ENCODE results near the gene RPS19BP1. TPM values are rescaled to one million over a fixed set of nuclear protein-coding genes. Genes with fewer than 3 reads are reported as not detected.

Gene RPS19BP1
- total RNA-seq, 2 donors from 2014 or later, result 61.4 to 111 TPM

DNA sequence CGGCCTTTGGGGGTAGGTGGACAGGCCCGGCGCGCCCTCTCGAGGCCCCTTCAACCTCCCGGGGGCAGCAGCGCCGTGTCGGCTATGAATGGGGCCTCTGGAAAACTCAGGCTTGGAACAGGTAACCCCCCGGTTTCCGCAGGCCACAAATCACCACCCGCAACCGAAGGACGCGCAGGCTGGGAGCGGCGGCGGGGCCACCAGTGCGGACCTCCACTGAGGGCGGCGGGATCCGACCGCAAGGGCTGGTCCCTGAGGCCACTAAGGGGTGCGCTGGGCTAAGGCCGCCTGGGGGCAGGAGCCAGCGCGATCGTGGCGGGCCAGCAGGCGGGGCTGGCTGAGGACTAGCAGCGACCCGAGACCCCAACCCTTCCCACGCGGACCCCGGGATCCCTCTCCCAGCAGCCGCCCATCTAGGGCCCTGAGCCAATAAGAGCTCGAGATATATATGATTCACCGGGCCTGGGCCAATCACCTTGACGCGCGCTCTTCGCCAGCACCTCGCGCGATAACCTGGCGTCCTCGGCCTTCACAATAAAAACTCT lies 12.8 kb downstream of the RPS19BP1 start:
- peak overlapping the region; percentile 90 to 96 for H3K9ac ChIP-seq (ENCODE audit: low read depth in 2 of 2, low read length in 2 of 2)
- peak overlapping the region; percentile 96 for H3K27ac ChIP-seq
- H3K27me3 ChIP-seq, result no peaks in the 10 kb centered on the region
- TF ChIP-seq, protein P1, sequence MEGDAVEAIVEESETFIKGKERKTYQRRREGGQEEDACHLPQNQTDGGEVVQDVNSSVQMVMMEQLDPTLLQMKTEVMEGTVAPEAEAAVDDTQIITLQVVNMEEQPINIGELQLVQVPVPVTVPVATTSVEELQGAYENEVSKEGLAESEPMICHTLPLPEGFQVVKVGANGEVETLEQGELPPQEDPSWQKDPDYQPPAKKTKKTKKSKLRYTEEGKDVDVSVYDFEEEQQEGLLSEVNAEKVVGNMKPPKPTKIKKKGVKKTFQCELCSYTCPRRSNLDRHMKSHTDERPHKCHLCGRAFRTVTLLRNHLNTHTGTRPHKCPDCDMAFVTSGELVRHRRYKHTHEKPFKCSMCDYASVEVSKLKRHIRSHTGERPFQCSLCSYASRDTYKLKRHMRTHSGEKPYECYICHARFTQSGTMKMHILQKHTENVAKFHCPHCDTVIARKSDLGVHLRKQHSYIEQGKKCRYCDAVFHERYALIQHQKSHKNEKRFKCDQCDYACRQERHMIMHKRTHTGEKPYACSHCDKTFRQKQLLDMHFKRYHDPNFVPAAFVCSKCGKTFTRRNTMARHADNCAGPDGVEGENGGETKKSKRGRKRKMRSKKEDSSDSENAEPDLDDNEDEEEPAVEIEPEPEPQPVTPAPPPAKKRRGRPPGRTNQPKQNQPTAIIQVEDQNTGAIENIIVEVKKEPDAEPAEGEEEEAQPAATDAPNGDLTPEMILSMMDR (IDR thresholded peaks at IDR 0.05), result no peak
- peak overlapping the region; percentile 83 for H3K4me3 ChIP-seq
- H3K4me1 ChIP-seq, result peaks cover 9% of the 10 kb centered on the region
- H3K36me3 ChIP-seq, result peaks cover 4% of the 10 kb centered on the region
- intact Hi-C loops (cut with DNase I), result loop anchor here (5.0 to 10.0 kb wide), 3 partner anchors 122 to 345 kb away; partner anchors contain the start of genes RPL3 and TAB1
- H3K9me3 ChIP-seq, result no peaks in the 10 kb centered on the region
- peak; percentile 97 for DNase-seq

DNA sequence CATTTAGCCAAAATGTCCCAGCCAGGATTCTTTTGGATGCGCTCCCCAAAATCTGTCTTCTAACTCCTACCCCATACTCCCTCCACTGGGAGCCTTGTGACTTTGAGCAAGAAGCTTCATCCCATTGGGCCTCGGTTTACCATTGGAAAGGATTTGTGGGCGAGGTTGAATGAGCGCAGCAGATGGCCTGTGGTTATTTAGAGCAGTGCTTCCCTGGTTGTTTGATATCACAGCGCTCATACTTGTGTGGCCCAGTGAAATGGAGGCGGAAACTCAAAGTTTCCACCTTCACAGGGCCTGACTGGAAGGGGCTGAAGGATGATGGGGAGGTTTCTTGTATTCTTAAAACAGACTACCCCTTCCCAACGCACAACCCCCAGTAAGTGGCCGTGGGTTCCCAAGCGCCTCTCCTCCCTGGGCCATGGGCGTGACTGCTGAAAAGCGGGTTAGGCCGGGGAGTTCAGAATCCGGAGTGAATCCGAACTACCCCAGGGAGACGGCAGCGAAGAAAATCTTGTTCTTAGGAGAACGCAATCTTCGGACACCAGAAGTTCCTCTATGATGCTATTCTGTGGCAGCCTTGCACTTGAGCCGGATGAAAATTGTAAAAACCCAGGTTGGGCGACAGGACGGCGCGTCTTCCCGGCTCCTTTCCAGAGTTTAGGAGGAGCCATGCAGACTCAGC lies 13.4 kb downstream of the RPS19BP1 start:
- Histone ChIP-seq H3K4me1 (peaks cover 9% of the 10 kb centered on the region), H3K9ac (ENCODE audit: low read depth in 2 of 2, low read length in 2 of 2) (peak overlapping the region; percentile 90 to 96), H3K27ac (peak overlapping the region; percentile 96), H3K9me3 (no peaks in the 10 kb centered on the region), H3K4me3 (peak overlapping the region; percentile 83), H3K36me3 (peaks cover 4% of the 10 kb centered on the region), H3K27me3 (no peaks in the 10 kb centered on the region)
- peak; percentile 65 for DNase-seq
- intact Hi-C loops (cut with DNase I), result loop anchor here (5.0 kb wide), 1 partner anchor 122 kb away; the partner anchor contains the start of gene TAB1
- TF ChIP-seq, protein P1 (IDR thresholded peaks at IDR 0.05), result no peak

DNA sequence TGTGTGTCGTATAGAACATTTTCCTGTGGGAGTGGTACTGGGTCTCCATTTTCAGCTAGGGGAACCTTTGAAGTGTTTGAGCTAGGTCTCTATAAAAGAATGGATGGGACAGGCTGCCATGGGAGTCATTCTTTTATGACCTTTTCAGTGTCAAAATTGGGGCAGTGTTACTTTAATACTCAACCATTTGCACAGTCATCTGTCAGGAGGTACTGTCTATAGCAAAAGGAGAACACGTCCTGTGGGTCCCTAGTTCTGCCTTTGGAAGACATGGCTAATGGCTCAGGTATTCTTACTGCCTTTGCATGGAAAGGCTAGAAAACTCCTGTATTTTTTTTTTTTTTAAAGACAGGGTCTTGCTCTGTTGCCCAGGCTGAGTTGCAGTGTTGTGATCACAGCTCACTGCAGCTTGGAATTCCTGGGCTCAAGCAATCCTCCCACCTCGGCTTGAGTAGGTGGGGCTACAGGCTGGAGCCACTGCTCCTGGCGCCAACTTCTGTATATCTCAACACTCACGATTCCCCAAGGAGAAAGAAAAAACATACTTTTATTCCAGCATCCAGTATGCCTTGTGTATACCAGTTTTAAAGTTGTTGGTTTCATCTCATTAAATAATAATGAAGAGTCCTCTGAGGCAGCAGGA lies 14.3 kb downstream of the RPS19BP1 start:
- H3K27ac ChIP-seq, result peak overlapping the region; percentile 96

DNA sequence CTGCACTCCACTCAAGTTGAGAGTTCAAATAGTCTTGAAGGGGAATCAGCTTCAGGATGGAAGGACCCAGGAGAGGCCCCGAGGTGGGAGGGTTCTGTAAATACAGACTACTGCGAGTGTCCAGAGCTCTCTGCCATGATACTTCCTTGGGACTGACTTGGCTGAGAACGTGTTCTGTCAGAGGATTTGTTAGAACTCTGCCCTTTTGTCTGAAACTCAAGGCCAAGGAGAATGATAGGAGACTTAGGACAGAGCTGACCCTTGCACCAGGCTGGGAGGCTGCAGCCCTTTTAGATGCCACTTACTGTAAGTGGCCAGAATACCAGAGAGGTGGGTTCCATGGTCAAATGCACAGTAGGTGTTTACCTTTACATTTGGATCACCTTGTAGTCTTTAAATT lies 15.1 kb downstream of the RPS19BP1 start:
- H3K36me3 ChIP-seq, result peaks cover 6% of the 10 kb centered on the region
- H3K27ac ChIP-seq, result no peak overlapping the region
- H3K4me3 ChIP-seq, result no peak overlapping the region
- no peak overlapping the region for H3K9ac ChIP-seq (ENCODE audit: low read depth in 2 of 2, low read length in 2 of 2)
- H3K9me3 ChIP-seq, result no peaks in the 10 kb centered on the region
- H3K4me1 ChIP-seq, result peaks cover 5% of the 10 kb centered on the region
- TF ChIP-seq, protein P1 (IDR thresholded peaks at IDR 0.05), result no peak
- H3K27me3 ChIP-seq, result no peaks in the 10 kb centered on the region
- intact Hi-C loops (cut with DNase I), result loop anchor here (5.0 kb wide), 1 partner anchor 120 kb away; the partner anchor contains the start of gene TAB1
- DNase-seq, result no peak

More for the DNA sequence above, 14.3 kb downstream of the RPS19BP1 start:
- Histone ChIP-seq H3K4me1 (peaks cover 7% of the 10 kb centered on the region), H3K36me3 (peaks cover 4% of the 10 kb centered on the region), H3K27me3 (no peaks in the 10 kb centered on the region), H3K4me3 (no peak overlapping the region), H3K9ac (ENCODE audit: low read depth in 2 of 2, low read length in 2 of 2) (peak overlapping the region in 1 of 2 donors; percentile 96), H3K9me3 (no peaks in the 10 kb centered on the region)
- DNase-seq, result no peak
- TF ChIP-seq, protein P1 (IDR thresholded peaks at IDR 0.05), result no peak
- intact Hi-C loops (cut with DNase I), result loop anchor here (5.0 kb wide), 1 partner anchor 121 kb away; the partner anchor contains the start of gene TAB1

DNA sequence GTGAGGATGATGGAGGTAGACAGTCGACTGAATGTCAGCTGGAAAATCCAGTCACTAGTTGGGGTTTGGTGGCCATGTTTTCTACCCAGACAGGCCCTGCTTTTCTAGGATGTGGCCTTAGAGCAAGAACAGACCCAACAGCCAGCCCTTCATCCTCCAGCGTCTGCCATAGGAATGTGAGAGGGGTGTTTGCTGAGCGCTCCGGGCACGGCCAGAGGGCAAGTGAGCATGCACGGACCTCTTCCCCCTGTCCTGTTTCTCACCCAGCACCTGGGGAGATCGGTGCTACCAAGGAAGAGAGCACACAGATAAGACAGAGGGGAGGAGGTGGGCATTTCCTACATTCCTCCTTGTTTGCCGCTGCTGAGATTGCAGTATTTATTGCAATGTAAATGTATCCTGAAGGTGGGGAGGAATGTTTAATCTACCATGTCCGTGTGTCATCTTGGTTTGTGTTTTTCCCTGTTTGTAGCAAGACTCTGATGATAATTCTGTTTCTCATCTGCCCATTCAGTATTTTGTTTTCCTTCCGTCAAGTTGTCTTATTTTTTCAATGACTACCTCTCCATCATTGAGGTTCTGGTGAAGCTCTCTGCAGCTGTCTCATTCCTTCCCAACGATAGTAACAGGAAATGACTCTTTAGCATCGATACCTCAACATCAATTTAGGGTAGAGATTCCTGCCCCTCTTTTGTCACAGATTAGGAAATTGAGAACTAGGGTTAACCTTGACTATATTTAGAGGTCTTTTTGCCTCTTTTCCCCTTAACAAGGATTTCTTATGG lies 17.1 kb downstream of the RPS19BP1 start:
- Histone ChIP-seq H3K27ac (no peak overlapping the region), H3K36me3 (peaks cover 12% of the 10 kb centered on the region), H3K27me3 (no peaks in the 10 kb centered on the region), H3K4me1 (peaks cover 5% of the 10 kb centered on the region), H3K4me3 (no peak overlapping the region), H3K9ac (ENCODE audit: low read depth in 2 of 2, low read length in 2 of 2) (no peak overlapping the region), H3K9me3 (no peaks in the 10 kb centered on the region)
- no peak for DNase-seq
- intact Hi-C loops (cut with DNase I), result loop anchor here (5.0 kb wide), 1 partner anchor 118 kb away; the partner anchor contains the start of gene TAB1
- TF ChIP-seq, protein P1 (IDR thresholded peaks at IDR 0.05), result no peak
